HG03457 (cell line): Measurements from ENCODE around the gene AKAP5.

Experiments
- ATAC-seq: cut with Tn5 transposase; IDR thresholded peaks from one replicate; pipeline ENCODE4 v1.9.1; 2021; ENCODE audit warnings: moderate number of reproducible peaks; ENCODE audit not compliant: unreplicated experiment

Gene AKAP5

GRCh38 chr14:64459405-64460136 lies 5.7 kb upstream of the AKAP5 start:
- ATAC-seq = no peak

GRCh38 chr14:64461221-64461620 lies 4.1 kb upstream of the AKAP5 start:
- no peak for ATAC-seq

GRCh38 chr14:64463195-64463594 lies 2.1 kb upstream of the AKAP5 start:
- ATAC-seq = no peak

- no peak for ATAC-seq
Measured at GRCh38 chr14:64463873-64464272, 1.4 kb upstream of the AKAP5 start.

GRCh38 chr14:64464651-64465050 lies 648 bp upstream of the AKAP5 start:
- ATAC-seq = no peak

- ATAC-seq = no peak
Measured at GRCh38 chr14:64465831-64466554, 694 bp downstream of the AKAP5 start.

- ATAC-seq = no peak
Measured at GRCh38 chr14:64467101-64467500, 1.8 kb downstream of the AKAP5 start.

GRCh38 chr14:64467566-64467965 lies 2.3 kb downstream of the AKAP5 start:
- ATAC-seq = no peak

GRCh38 chr14:64468451-64468850 lies 3.2 kb downstream of the AKAP5 start:
- ATAC-seq = no peak

GRCh38 chr14:64474041-64474440 lies 8.7 kb downstream of the AKAP5 start:
- ATAC-seq = no peak

- no peak for ATAC-seq
Measured at GRCh38 chr14:64474698-64475097, 9.4 kb downstream of the AKAP5 start.

- ATAC-seq = no peak
Measured at GRCh38 chr14:64475585-64476273, 10.4 kb downstream of the AKAP5 start.

- ATAC-seq = no peak
Measured at GRCh38 chr14:64476438-64476837, 11.1 kb downstream of the AKAP5 start.

- ATAC-seq = no peak
Measured at GRCh38 chr14:64478634-64479250, 13.4 kb downstream of the AKAP5 start.

GRCh38 chr14:64488590-64489099 lies 23.3 kb downstream of the AKAP5 start:
- no peak for ATAC-seq

GRCh38 chr14:64491637-64492036 lies 26.3 kb downstream of the AKAP5 start:
- ATAC-seq = no peak

GRCh38 chr14:64493455-64493854 lies 28.2 kb downstream of the AKAP5 start:
- ATAC-seq = no peak

- no peak for ATAC-seq
Measured at GRCh38 chr14:64495252-64495651, 30.0 kb downstream of the AKAP5 start.

- no peak for ATAC-seq
Measured at GRCh38 chr14:64496764-64497163, 31.5 kb downstream of the AKAP5 start.

GRCh38 chr14:64500088-64500487 lies 34.8 kb downstream of the AKAP5 start:
- ATAC-seq = no peak
